ENCODE results near the gene DLGAP1.

The DLGAP1 gene

GRCh38 chr18:3827236-3827845 lies 627.8 kb downstream of the DLGAP1 start:
- H3K36me3 ChIP-seq (ENCODE audit: control insufficient read depth in 1 of 2, insufficient read depth in 2 of 2, low read length in 2 of 2) = no peaks in the 10 kb centered on the region

GRCh38 chr18:3826021-3826420 lies 629.1 kb downstream of the DLGAP1 start:
- no peaks in the 10 kb centered on the region for H3K27me3 ChIP-seq (ENCODE audit: low read depth, low read length)
- H3K9me3 ChIP-seq (ENCODE audit: control insufficient read depth in 1 of 2, low read length in 2 of 2) = no peaks in the 10 kb centered on the region
- H3K27ac ChIP-seq (ENCODE audit: low read length) = no peak overlapping the region
- H3K36me3 ChIP-seq (ENCODE audit: control insufficient read depth in 1 of 2, insufficient read depth in 2 of 2, low read length in 2 of 2) = no peaks in the 10 kb centered on the region
- no peaks in the 10 kb centered on the region for H3K4me1 ChIP-seq (ENCODE audit: control insufficient read depth in 1 of 2, insufficient read depth in 2 of 2, low read length in 2 of 2)
- no peak overlapping the region for H3K4me3 ChIP-seq (ENCODE audit: low read depth in 1 of 2, low read length in 2 of 2)

More at GRCh38 chr18:3827236-3827845, 627.8 kb downstream of the DLGAP1 start:
- no peaks in the 10 kb centered on the region for H3K9me3 ChIP-seq (ENCODE audit: control insufficient read depth in 1 of 2, low read length in 2 of 2)
- no peaks in the 10 kb centered on the region for H3K27me3 ChIP-seq (ENCODE audit: low read depth, low read length)
- no peak overlapping the region for H3K4me3 ChIP-seq (ENCODE audit: low read depth in 1 of 2, low read length in 2 of 2)
- H3K27ac ChIP-seq (ENCODE audit: low read length) = no peak overlapping the region
- no peaks in the 10 kb centered on the region for H3K4me1 ChIP-seq (ENCODE audit: control insufficient read depth in 1 of 2, insufficient read depth in 2 of 2, low read length in 2 of 2)

- no peaks in the 10 kb centered on the region for H3K36me3 ChIP-seq (ENCODE audit: control insufficient read depth in 1 of 2, insufficient read depth in 2 of 2, low read length in 2 of 2)
- H3K27ac ChIP-seq (ENCODE audit: low read length) = no peak overlapping the region
- H3K9me3 ChIP-seq (ENCODE audit: control insufficient read depth in 1 of 2, low read length in 2 of 2) = no peaks in the 10 kb centered on the region
- H3K4me1 ChIP-seq (ENCODE audit: control insufficient read depth in 1 of 2, insufficient read depth in 2 of 2, low read length in 2 of 2) = no peaks in the 10 kb centered on the region
- H3K27me3 ChIP-seq (ENCODE audit: low read depth, low read length) = no peaks in the 10 kb centered on the region
- H3K4me3 ChIP-seq (ENCODE audit: low read depth in 1 of 2, low read length in 2 of 2) = no peak overlapping the region
These were observed 631.0 kb downstream of the DLGAP1 start for GRCh38 chr18:3824101-3824500.

GRCh38 chr18:3823073-3823472 lies 632.0 kb downstream of the DLGAP1 start:
- H3K4me1 ChIP-seq (ENCODE audit: control insufficient read depth in 1 of 2, insufficient read depth in 2 of 2, low read length in 2 of 2) = no peaks in the 10 kb centered on the region
- no peak overlapping the region for H3K27ac ChIP-seq (ENCODE audit: low read length)
- no peaks in the 10 kb centered on the region for H3K36me3 ChIP-seq (ENCODE audit: control insufficient read depth in 1 of 2, insufficient read depth in 2 of 2, low read length in 2 of 2)
- no peaks in the 10 kb centered on the region for H3K27me3 ChIP-seq (ENCODE audit: low read depth, low read length)
- H3K4me3 ChIP-seq (ENCODE audit: low read depth in 1 of 2, low read length in 2 of 2) = no peak overlapping the region
- no peaks in the 10 kb centered on the region for H3K9me3 ChIP-seq (ENCODE audit: control insufficient read depth in 1 of 2, low read length in 2 of 2)

- Histone ChIP-seq H3K27ac (ENCODE audit: low read length) (no peak overlapping the region), H3K9me3 (ENCODE audit: control insufficient read depth in 1 of 2, low read length in 2 of 2) (no peaks in the 10 kb centered on the region), H3K27me3 (ENCODE audit: low read depth, low read length) (no peaks in the 10 kb centered on the region)
These were observed 633.6 kb downstream of the DLGAP1 start for GRCh38 chr18:3821524-3821923.

GRCh38 chr18:3819961-3820360 lies 635.1 kb downstream of the DLGAP1 start:
- Histone ChIP-seq H3K36me3 (ENCODE audit: control insufficient read depth in 1 of 2, insufficient read depth in 2 of 2, low read length in 2 of 2) (no peaks in the 10 kb centered on the region), H3K27ac (ENCODE audit: low read length) (no peak overlapping the region), H3K4me1 (ENCODE audit: control insufficient read depth in 1 of 2, insufficient read depth in 2 of 2, low read length in 2 of 2) (no peaks in the 10 kb centered on the region), H3K4me3 (ENCODE audit: low read depth in 1 of 2, low read length in 2 of 2) (no peak overlapping the region), H3K27me3 (ENCODE audit: low read depth, low read length) (no peaks in the 10 kb centered on the region), H3K9me3 (ENCODE audit: control insufficient read depth in 1 of 2, low read length in 2 of 2) (no peaks in the 10 kb centered on the region)

More at GRCh38 chr18:3821524-3821923, 633.6 kb downstream of the DLGAP1 start:
- no peaks in the 10 kb centered on the region for H3K36me3 ChIP-seq (ENCODE audit: control insufficient read depth in 1 of 2, insufficient read depth in 2 of 2, low read length in 2 of 2)
- H3K4me3 ChIP-seq (ENCODE audit: low read depth in 1 of 2, low read length in 2 of 2) = no peak overlapping the region
- no peaks in the 10 kb centered on the region for H3K4me1 ChIP-seq (ENCODE audit: control insufficient read depth in 1 of 2, insufficient read depth in 2 of 2, low read length in 2 of 2)

GRCh38 chr18:3816610-3817363 lies 638.3 kb downstream of the DLGAP1 start:
- Histone ChIP-seq H3K27ac (ENCODE audit: low read length) (no peak overlapping the region), H3K4me3 (ENCODE audit: low read depth in 1 of 2, low read length in 2 of 2) (no peak overlapping the region), H3K27me3 (ENCODE audit: low read depth, low read length) (no peaks in the 10 kb centered on the region), H3K36me3 (ENCODE audit: control insufficient read depth in 1 of 2, insufficient read depth in 2 of 2, low read length in 2 of 2) (no peaks in the 10 kb centered on the region), H3K9me3 (ENCODE audit: control insufficient read depth in 1 of 2, low read length in 2 of 2) (no peaks in the 10 kb centered on the region), H3K4me1 (ENCODE audit: control insufficient read depth in 1 of 2, insufficient read depth in 2 of 2, low read length in 2 of 2) (no peaks in the 10 kb centered on the region)

- H3K36me3 ChIP-seq (ENCODE audit: control insufficient read depth in 1 of 2, insufficient read depth in 2 of 2, low read length in 2 of 2) = no peaks in the 10 kb centered on the region
- H3K4me3 ChIP-seq (ENCODE audit: low read depth in 1 of 2, low read length in 2 of 2) = no peak overlapping the region
- no peaks in the 10 kb centered on the region for H3K27me3 ChIP-seq (ENCODE audit: low read depth, low read length)
- H3K27ac ChIP-seq (ENCODE audit: low read length) = no peak overlapping the region
- no peaks in the 10 kb centered on the region for H3K9me3 ChIP-seq (ENCODE audit: control insufficient read depth in 1 of 2, low read length in 2 of 2)
- H3K4me1 ChIP-seq (ENCODE audit: control insufficient read depth in 1 of 2, insufficient read depth in 2 of 2, low read length in 2 of 2) = no peaks in the 10 kb centered on the region
These were observed 639.1 kb downstream of the DLGAP1 start for GRCh38 chr18:3815991-3816390.

GRCh38 chr18:3814816-3815215 lies 640.3 kb downstream of the DLGAP1 start:
- no peaks in the 10 kb centered on the region for H3K9me3 ChIP-seq (ENCODE audit: control insufficient read depth in 1 of 2, low read length in 2 of 2)
- no peak overlapping the region for H3K27ac ChIP-seq (ENCODE audit: low read length)
- no peaks in the 10 kb centered on the region for H3K36me3 ChIP-seq (ENCODE audit: control insufficient read depth in 1 of 2, insufficient read depth in 2 of 2, low read length in 2 of 2)
- H3K27me3 ChIP-seq (ENCODE audit: low read depth, low read length) = no peaks in the 10 kb centered on the region
- H3K4me1 ChIP-seq (ENCODE audit: control insufficient read depth in 1 of 2, insufficient read depth in 2 of 2, low read length in 2 of 2) = no peaks in the 10 kb centered on the region
- no peak overlapping the region for H3K4me3 ChIP-seq (ENCODE audit: low read depth in 1 of 2, low read length in 2 of 2)

GRCh38 chr18:3810296-3810695 lies 644.8 kb downstream of the DLGAP1 start:
- Histone ChIP-seq H3K27ac (ENCODE audit: low read length) (no peak overlapping the region), H3K4me1 (ENCODE audit: control insufficient read depth in 1 of 2, insufficient read depth in 2 of 2, low read length in 2 of 2) (no peaks in the 10 kb centered on the region), H3K36me3 (ENCODE audit: control insufficient read depth in 1 of 2, insufficient read depth in 2 of 2, low read length in 2 of 2) (no peaks in the 10 kb centered on the region), H3K4me3 (ENCODE audit: low read depth in 1 of 2, low read length in 2 of 2) (no peak overlapping the region), H3K27me3 (ENCODE audit: low read depth, low read length) (no peaks in the 10 kb centered on the region), H3K9me3 (ENCODE audit: control insufficient read depth in 1 of 2, low read length in 2 of 2) (no peaks in the 10 kb centered on the region)

- no peaks in the 10 kb centered on the region for H3K27me3 ChIP-seq (ENCODE audit: low read depth, low read length)
- no peaks in the 10 kb centered on the region for H3K9me3 ChIP-seq (ENCODE audit: control insufficient read depth in 1 of 2, low read length in 2 of 2)
- no peaks in the 10 kb centered on the region for H3K36me3 ChIP-seq (ENCODE audit: control insufficient read depth in 1 of 2, insufficient read depth in 2 of 2, low read length in 2 of 2)
- H3K4me3 ChIP-seq (ENCODE audit: low read depth in 1 of 2, low read length in 2 of 2) = no peak overlapping the region
- no peak overlapping the region for H3K27ac ChIP-seq (ENCODE audit: low read length)
- H3K4me1 ChIP-seq (ENCODE audit: control insufficient read depth in 1 of 2, insufficient read depth in 2 of 2, low read length in 2 of 2) = no peaks in the 10 kb centered on the region
These were observed 645.9 kb downstream of the DLGAP1 start for GRCh38 chr18:3808985-3809780.

Measured in muscle layer of duodenum (tissue), 2 donors.